WERI-Rb-1 (cell line): ENCODE measurements around the gene TOMM7.

Experiments used
- DNase-seq: peaks from one replicate; pipeline ENCODE4 v3.0.0-alpha.2; 2020
- H3K27ac ChIP-seq: fragments of 250-450 bp; sonication (Bioruptor Pico); 2 replicates; pipeline ENCODE4 v1.5.1; 2020; ENCODE audit warnings: mild to moderate bottlenecking, moderate library complexity
- H3K27me3 ChIP-seq: fragments of 250-450 bp; sonication (Bioruptor Pico); 2 replicates; pipeline ENCODE4 v1.5.1; 2021; ENCODE audit warnings: mild to moderate bottlenecking, low read depth, moderate library complexity; ENCODE audit not compliant: insufficient read depth, severe bottlenecking
- H3K36me3 ChIP-seq: fragments of 250-450 bp; sonication (Bioruptor Pico); 2 replicates; pipeline ENCODE4 v1.5.1; 2020; ENCODE audit warnings: mild to moderate bottlenecking, moderate library complexity
- H3K4me3 ChIP-seq: 2 replicates; pipeline ENCODE4 v1.5.1; 2011; ENCODE audit warnings: low read depth, mild to moderate bottlenecking, control low read depth, low read length
- H3K9me3 ChIP-seq: fragments of 250-450 bp; sonication (Bioruptor Pico); 2 replicates; pipeline ENCODE4 v1.5.1; 2021; ENCODE audit warnings: mild to moderate bottlenecking, moderate library complexity; ENCODE audit not compliant: severe bottlenecking
- TF ChIP-seq, protein P1 (sequence below): IDR thresholded peaks from 2 replicates; pipeline ENCODE4 v1.5.1; 2011; ENCODE audit warnings: low read depth, mild to moderate bottlenecking, control low read depth, inconsistent platforms, low read length

The TOMM7 gene

DNA sequence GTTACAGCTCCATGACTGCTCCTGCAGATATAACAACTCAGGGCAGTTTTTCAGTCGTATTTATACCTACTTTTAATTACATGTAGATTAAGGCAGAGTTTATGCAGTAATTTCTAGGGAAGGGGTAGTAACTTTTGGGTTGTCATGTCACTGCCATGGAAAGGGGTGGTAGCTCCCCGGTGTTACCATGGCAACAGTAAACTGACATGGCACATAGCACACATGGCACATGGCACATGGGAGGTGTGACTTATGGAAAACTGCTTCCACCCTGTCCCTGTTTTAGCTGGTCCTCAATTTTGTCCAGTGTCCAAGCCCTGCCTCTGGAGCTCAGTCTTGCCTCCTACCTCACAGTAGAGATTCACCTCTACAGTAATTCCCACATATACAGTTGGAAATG is 3.9 kb upstream of the TOMM7 start:
- no peaks in the 10 kb centered on the region for H3K36me3 ChIP-seq
- no peaks in the 10 kb centered on the region for H3K27me3 ChIP-seq
- H3K27ac ChIP-seq = no peak overlapping the region
- no peak for DNase-seq
- H3K4me3 ChIP-seq = no peak overlapping the region
- TF ChIP-seq, protein P1, sequence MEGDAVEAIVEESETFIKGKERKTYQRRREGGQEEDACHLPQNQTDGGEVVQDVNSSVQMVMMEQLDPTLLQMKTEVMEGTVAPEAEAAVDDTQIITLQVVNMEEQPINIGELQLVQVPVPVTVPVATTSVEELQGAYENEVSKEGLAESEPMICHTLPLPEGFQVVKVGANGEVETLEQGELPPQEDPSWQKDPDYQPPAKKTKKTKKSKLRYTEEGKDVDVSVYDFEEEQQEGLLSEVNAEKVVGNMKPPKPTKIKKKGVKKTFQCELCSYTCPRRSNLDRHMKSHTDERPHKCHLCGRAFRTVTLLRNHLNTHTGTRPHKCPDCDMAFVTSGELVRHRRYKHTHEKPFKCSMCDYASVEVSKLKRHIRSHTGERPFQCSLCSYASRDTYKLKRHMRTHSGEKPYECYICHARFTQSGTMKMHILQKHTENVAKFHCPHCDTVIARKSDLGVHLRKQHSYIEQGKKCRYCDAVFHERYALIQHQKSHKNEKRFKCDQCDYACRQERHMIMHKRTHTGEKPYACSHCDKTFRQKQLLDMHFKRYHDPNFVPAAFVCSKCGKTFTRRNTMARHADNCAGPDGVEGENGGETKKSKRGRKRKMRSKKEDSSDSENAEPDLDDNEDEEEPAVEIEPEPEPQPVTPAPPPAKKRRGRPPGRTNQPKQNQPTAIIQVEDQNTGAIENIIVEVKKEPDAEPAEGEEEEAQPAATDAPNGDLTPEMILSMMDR = no peak
- no peaks in the 10 kb centered on the region for H3K9me3 ChIP-seq

DNA sequence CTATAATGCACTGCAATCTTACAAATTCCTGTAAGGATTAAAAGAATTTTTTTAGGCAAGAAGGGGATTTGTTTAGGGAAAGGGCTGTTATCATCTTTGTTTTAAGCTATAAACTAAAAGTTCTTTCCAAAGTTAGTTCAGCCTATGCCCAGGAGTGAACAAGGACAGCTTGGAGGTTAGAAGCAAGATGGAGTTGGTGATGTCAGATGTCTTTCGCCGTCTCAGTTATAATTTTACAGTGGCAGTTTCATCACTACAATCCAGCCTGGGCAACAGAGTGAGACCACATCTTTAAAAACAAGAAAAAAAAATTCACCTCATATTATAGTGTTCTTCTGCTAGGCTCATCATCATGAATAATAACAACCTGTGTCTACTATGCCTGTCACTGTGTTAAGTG is 2.1 kb upstream of the TOMM7 start:
- H3K27ac ChIP-seq = no peak overlapping the region
- TF ChIP-seq, protein P1 = no peak
- no peaks in the 10 kb centered on the region for H3K27me3 ChIP-seq
- H3K4me3 ChIP-seq = no peak overlapping the region
- no peak for DNase-seq
- no peaks in the 10 kb centered on the region for H3K36me3 ChIP-seq
- H3K9me3 ChIP-seq = no peaks in the 10 kb centered on the region

DNA sequence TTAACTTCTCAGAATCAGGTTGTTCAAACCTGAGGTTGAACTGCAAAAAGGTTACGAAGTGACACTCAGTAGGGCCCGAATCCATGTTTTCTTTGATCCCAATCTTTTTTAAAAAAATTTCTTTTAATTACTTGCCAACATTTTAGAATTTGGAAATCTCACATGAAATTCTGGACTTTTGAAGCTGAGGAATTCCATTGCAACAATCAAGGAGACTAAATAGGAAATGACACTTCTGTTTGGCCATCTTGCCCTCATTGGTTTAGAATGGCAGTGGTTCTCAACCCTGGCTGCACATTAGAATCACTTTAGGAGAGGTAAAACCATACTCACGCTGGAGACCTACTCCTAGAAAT is 471 bp upstream of the TOMM7 start:
- Histone ChIP-seq H3K27ac (peak overlapping the region; percentile 44), H3K9me3 (no peaks in the 10 kb centered on the region), H3K27me3 (no peaks in the 10 kb centered on the region), H3K4me3 (peak overlapping the region; percentile 99), H3K36me3 (no peaks in the 10 kb centered on the region)
- DNase-seq = no peak
- TF ChIP-seq, protein P1 = no peak

DNA sequence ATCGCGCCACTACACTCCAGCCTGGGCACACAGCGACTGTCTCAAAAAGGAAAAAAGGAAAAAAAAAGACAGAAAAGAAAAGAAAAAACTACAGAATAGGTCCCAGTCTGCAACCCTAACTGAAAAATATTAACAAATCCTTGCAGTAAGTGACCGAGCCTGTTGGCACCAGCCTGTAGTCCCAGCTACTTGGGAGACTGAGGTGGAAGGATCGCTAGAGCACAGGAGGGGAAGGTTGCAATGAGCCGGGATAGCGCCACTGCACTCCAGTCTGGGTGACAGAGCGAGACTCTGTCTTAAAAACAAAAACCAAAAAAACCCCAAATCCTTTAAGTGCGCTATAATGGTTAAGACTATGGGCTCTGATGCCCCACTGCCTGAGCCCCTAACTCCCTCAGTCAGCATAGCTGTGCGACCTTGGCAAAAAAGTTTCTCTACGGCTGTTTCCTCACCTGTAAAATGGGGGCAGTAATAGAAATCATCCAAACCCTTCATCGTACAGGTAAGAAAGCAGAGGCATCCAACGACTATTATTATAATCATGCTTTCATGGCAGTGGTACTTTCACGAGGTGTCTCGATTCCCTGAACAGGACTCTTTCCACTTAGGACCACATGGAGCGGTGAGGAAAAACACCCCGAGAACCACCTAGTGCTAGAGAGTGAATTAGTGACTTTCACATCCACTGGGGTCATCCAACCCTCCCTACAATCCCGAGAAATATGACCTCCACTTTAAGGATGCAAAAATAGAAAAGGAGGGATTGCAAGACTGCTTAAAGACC is 755 bp downstream of the TOMM7 start:
- no peak for DNase-seq
- Histone ChIP-seq H3K36me3 (peaks cover 9% of the 10 kb centered on the region), H3K4me3 (peak overlapping the region; percentile 99), H3K27ac (peak overlapping the region; percentile 71), H3K9me3 (no peaks in the 10 kb centered on the region), H3K27me3 (no peaks in the 10 kb centered on the region)
- TF ChIP-seq, protein P1 = no peak

DNA sequence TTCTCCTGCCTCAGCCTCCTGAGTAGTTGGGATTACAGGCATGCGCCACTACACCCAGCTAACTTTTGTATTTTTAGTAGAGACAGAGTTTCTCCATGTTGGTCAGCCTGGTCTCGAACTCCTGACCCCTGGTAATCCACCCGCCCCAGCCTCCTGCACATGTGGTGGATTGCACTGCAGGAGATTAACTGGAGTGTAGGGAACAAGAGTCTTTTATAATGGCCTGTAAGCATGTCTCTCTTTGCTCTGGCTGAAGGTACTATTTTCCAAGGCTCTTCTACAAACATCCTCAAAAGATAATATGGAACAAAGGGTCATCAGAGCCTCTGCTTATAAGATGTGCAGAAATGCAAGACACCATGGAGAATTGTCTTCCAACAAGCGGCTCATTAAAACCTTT is 3.2 kb downstream of the TOMM7 start:
- Histone ChIP-seq H3K36me3 (peaks cover 24% of the 10 kb centered on the region), H3K9me3 (no peaks in the 10 kb centered on the region), H3K27ac (no peak overlapping the region), H3K27me3 (no peaks in the 10 kb centered on the region), H3K4me3 (no peak overlapping the region)
- no peak for DNase-seq
- TF ChIP-seq, protein P1 = no peak
